Suprapubic skin (tissue), 4 donors: Measurements from ENCODE around the gene TBC1D1. TPM values are rescaled to one million over a fixed set of nuclear protein-coding genes. Genes with fewer than 3 reads are reported as not detected.

Experiments used
- DNase-seq, 2 donors: peaks; one replicate each; pipeline ENCODE4 v3.0.0-alpha.2; 2019; ENCODE audit warnings: low spot score in 2 of 2
- H3K27ac ChIP-seq: fragments of 200-600 bp; sonication (generic); one replicate; pipeline ENCODE4 v1.5.1; 2019
- H3K27me3 ChIP-seq: fragments of 200-600 bp; sonication (generic); one replicate; pipeline ENCODE4 v1.5.1; 2019
- H3K36me3 ChIP-seq: fragments of 200-600 bp; sonication (generic); one replicate; pipeline ENCODE4 v1.5.1; 2019
- H3K4me1 ChIP-seq: fragments of 200-600 bp; sonication (generic); one replicate; pipeline ENCODE4 v1.5.1; 2019
- H3K4me3 ChIP-seq: fragments of 200-600 bp; sonication (generic); one replicate; pipeline ENCODE4 v1.5.1; 2019; ENCODE audit warnings: mild to moderate bottlenecking
- H3K9me3 ChIP-seq: fragments of 200-600 bp; sonication (generic); one replicate; pipeline ENCODE4 v1.5.1; 2019
- CTCF ChIP-seq, 2 donors: fragments of 200-600 bp in 1 of 2; fragments of 450-650 bp in 1 of 2; sonication (generic) in 1 of 2; IDR thresholded peaks; one replicate each; pipeline ENCODE4 v1.5.1; 2016 to 2019; ENCODE audit warnings: antibody characterized with exemption in 2 of 2, mild to moderate bottlenecking in 1 of 2, moderate library complexity in 1 of 2
- EP300 ChIP-seq: sonication (generic); formaldehyde crosslinking; IDR thresholded peaks from one replicate; pipeline ENCODE4 v1.6.1; 2017; ENCODE audit warnings: antibody characterized with exemption
- POLR2A ChIP-seq, 2 donors: fragments of 450-650 bp; IDR thresholded peaks; one replicate each; pipeline ENCODE4 v1.6.1; 2017; ENCODE audit warnings: antibody characterized with exemption in 2 of 2, mild to moderate bottlenecking in 2 of 2, moderate library complexity in 2 of 2
- POLR2AphosphoS5 ChIP-seq, 3 donors: sonication (generic); formaldehyde crosslinking; IDR thresholded peaks; one replicate each; pipeline ENCODE4 v1.6.1; 2017; ENCODE audit warnings: antibody characterized with exemption in 3 of 3
- WGBS: methylation state at CpG from one replicate; pipeline ENCODE4 v1.1.5; 2018; 5-methylcytosine and 5-hydroxymethylcytosine counted together
- total RNA-seq, 4 donors: library from RNA; depleted of rRNA; stranded (reverse); fragments of >200 nt; gene quantifications; one replicate each; pipeline ENCODE4 v1.1.0, GENCODE V29; 2016

TBC1D1 gene
- total RNA-seq, 4 donors from 2014 or later: 16.3 to 32.0 (median 22.2) TPM

DNA sequence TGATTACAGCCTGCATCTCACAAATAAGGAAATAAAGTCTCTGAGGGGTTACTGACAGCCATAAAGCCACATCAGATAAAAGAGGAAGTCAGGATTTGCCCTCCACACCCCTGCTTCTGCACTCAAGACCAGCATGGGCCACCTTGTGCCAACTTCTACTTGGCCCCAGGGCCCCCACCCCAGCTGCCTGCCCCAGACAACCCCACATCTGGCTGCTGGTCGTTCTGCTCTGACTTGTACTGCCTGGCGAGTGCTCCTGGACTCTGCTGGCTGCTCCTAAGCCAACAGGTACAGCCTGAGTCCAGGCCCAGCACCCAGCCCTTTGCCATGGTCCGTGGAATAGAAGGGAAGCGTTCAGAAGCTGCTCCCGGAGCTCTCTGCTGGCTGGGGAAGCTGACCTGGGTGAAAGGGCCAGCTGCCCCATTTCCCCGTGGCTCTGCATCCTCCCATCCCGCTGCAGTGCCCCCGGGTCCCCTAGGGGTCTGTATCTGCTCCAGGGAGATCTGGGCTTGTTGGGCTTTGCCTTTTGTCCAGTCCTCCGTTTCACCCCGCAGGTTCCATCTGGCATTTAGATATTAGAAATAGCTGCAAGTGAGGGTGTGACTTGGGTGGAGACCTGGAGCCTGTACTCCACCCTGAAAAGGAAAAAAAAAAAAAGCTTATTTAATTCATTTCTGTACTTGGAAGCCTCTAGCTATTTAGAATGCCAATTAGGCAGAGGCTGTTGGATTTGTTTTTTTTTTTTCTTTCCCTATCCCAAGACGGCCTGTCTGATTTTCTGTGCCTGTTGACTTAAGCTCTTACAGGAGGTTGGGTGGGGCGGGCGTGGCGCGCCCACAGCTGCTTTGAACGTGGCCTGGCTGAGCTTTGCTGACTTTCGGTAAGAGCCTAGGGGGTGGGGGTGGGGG lies 264.1 kb downstream of the TBC1D1 start:
- Histone ChIP-seq H3K27me3 (no peaks in the 10 kb centered on the region), H3K4me3 (peak overlapping the region; percentile 8), H3K4me1 (peaks cover 45% of the 10 kb centered on the region), H3K9me3 (no peaks in the 10 kb centered on the region), H3K27ac (peak overlapping the region; percentile 85), H3K36me3 (no peaks in the 10 kb centered on the region)
- TF ChIP-seq EP300 (no peak), POLR2AphosphoS5 (IDR thresholded peaks at IDR 0.05) (no peak), CTCF (IDR thresholded peaks at IDR 0.05) (no peak), POLR2A (IDR thresholded peaks at IDR 0.05) (no peak)
- WGBS: 11% methylated on average over 15 of the region's 17 CpGs
- DNase-seq: peak in 1 of 2 donors; percentile 77

- DNase-seq: no peak
- WGBS: 48% methylated on average over 7 of the region's 7 CpGs
- Histone ChIP-seq H3K27me3 (no peaks in the 10 kb centered on the region), H3K4me3 (peak overlapping the region; percentile 8), H3K9me3 (no peaks in the 10 kb centered on the region), H3K27ac (peak overlapping the region; percentile 85), H3K4me1 (peaks cover 53% of the 10 kb centered on the region), H3K36me3 (no peaks in the 10 kb centered on the region)
- TF ChIP-seq EP300 (no peak), POLR2A (IDR thresholded peaks at IDR 0.05) (no peak), POLR2AphosphoS5 (IDR thresholded peaks at IDR 0.05) (no peak), CTCF (IDR thresholded peaks at IDR 0.05) (no peak)
Observed at GRCh38 chr4:38155589-38156294, 264.9 kb downstream of the TBC1D1 start.

DNA sequence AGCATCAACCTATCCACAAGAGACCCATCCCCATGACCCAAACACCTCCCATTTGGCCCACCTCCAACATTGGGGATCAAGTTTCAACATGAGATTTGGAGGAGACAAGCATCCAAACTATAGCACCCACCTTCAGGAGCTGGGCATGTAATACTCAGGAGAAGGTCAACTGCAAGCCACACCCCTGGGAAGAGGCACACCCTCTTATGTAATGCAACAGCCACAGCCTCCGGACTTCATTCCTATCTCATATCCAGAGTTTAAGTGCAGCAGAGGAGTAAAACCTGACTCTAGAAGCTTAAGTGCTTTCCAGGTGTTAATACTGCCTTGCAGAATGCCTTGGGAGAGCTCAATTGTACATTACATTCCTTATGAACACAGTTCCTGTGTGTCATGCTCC lies 266.7 kb downstream of the TBC1D1 start:
- H3K27ac ChIP-seq: peak overlapping the region; percentile 53
- H3K36me3 ChIP-seq: no peaks in the 10 kb centered on the region
- TF ChIP-seq POLR2AphosphoS5 (IDR thresholded peaks at IDR 0.05): peak in 1 of 3 donors; percentile 37
- no peak for TF ChIP-seq EP300
- no peak for TF ChIP-seq POLR2A (IDR thresholded peaks at IDR 0.05)
- no peaks in the 10 kb centered on the region for H3K9me3 ChIP-seq
- no peak overlapping the region for H3K4me3 ChIP-seq
- no peaks in the 10 kb centered on the region for H3K27me3 ChIP-seq
- 25% methylated on average over 1 of the region's 1 CpG for WGBS
- H3K4me1 ChIP-seq: peaks cover 67% of the 10 kb centered on the region
- peak in 1 of 2 donors; percentile 68 for DNase-seq

GRCh38 chr4:38160487-38161207 lies 269.8 kb downstream of the TBC1D1 start:
- Histone ChIP-seq H3K9me3 (no peaks in the 10 kb centered on the region), H3K4me1 (peaks cover 54% of the 10 kb centered on the region), H3K36me3 (no peaks in the 10 kb centered on the region), H3K4me3 (no peak overlapping the region), H3K27ac (peak overlapping the region; percentile 89), H3K27me3 (no peaks in the 10 kb centered on the region)
- TF ChIP-seq CTCF (IDR thresholded peaks at IDR 0.05) (no peak), POLR2AphosphoS5 (IDR thresholded peaks at IDR 0.05) (peak in 2 of 3 donors; percentile 79 to 84), EP300 (no peak)
- WGBS: 17% methylated on average over 3 of the region's 3 CpGs
- DNase-seq: peak in 1 of 2 donors; percentile 77

- H3K4me1 ChIP-seq: peaks cover 46% of the 10 kb centered on the region
- no peak for DNase-seq
- no peaks in the 10 kb centered on the region for H3K9me3 ChIP-seq
- no peaks in the 10 kb centered on the region for H3K36me3 ChIP-seq
- H3K27me3 ChIP-seq: no peaks in the 10 kb centered on the region
- no peak overlapping the region for H3K4me3 ChIP-seq
- TF ChIP-seq POLR2A (IDR thresholded peaks at IDR 0.05) (no peak), CTCF (IDR thresholded peaks at IDR 0.05) (no peak), POLR2AphosphoS5 (IDR thresholded peaks at IDR 0.05) (no peak), EP300 (no peak)
- 60% methylated on average over 5 of the region's 5 CpGs for WGBS
- peak overlapping the region; percentile 89 for H3K27ac ChIP-seq
Observed at GRCh38 chr4:38161208-38162113, 270.6 kb downstream of the TBC1D1 start.
